Prostate gland (tissue), 2 donors: ENCODE data around the gene APPBP2.

Experiments used
- CTCF ChIP-seq, 4 experiments: fragments of 200-600 bp in 2 of 4; fragments of 450-650 bp in 2 of 4; sonication (generic) in 2 of 4; IDR thresholded peaks; 1 replicate in 3 of 4; 2 replicates in 1 of 4; pipeline ENCODE4 v1.5.1; 2016 to 2019; ENCODE audit warnings: antibody characterized with exemption in 4 of 4, mild to moderate bottlenecking in 2 of 4, moderate library complexity in 2 of 4
- POLR2A ChIP-seq: fragments of 450-650 bp; IDR thresholded peaks from one replicate; pipeline ENCODE4 v1.6.1; 2016; ENCODE audit warnings: antibody characterized with exemption, mild to moderate bottlenecking
- POLR2AphosphoS5 ChIP-seq: sonication (generic); formaldehyde crosslinking; IDR thresholded peaks from one replicate; pipeline ENCODE4 v1.6.1; 2017; ENCODE audit warnings: antibody characterized with exemption

GRCh38 chr17:60473788-60474187 is 52.3 kb downstream of the APPBP2 start:
- no peak for TF ChIP-seq CTCF (IDR thresholded peaks at IDR 0.05)
- no peak for TF ChIP-seq POLR2A
- TF ChIP-seq POLR2AphosphoS5, result no peak
